HepG2 (cell line): Measurements from ENCODE around the gene COBLL1. TPM values are rescaled to one million over a fixed set of nuclear protein-coding genes. Genes with fewer than 3 reads are reported as not detected.
A peak's percentile ranks its signal among the peaks of the same experiment; 100 is the strongest.

ENCODE experiments used
- GATAD2A ChIP-seq: IDR thresholded peaks from 2 replicates; pipeline ENCODE4 v1.6.1; 2016
- JARID2 ChIP-seq: sonication (generic); formaldehyde crosslinking; IDR thresholded peaks from 2 replicates; pipeline ENCODE4 v1.8.1; 2023; ENCODE audit warnings: missing genetic modification reagents, inconsistent platforms; ENCODE audit not compliant: insufficient replicate concordance
- KDM1A ChIP-seq: IDR thresholded peaks from 2 replicates; pipeline ENCODE4 v1.6.1; 2016; ENCODE audit warnings: missing compliant biosample characterization
- MTA1 ChIP-seq: sonication (generic); formaldehyde crosslinking; IDR thresholded peaks from 2 replicates; pipeline ENCODE4 v1.4.0; 2020; ENCODE audit warnings: missing genetic modification reagents, mild to moderate bottlenecking, borderline replicate concordance
- NCOA5 ChIP-seq: sonication (generic); formaldehyde crosslinking; IDR thresholded peaks from 2 replicates; pipeline ENCODE4 v1.4.0; 2020; ENCODE audit warnings: missing genetic modification reagents
- POLR2A ChIP-seq, 2 experiments: IDR thresholded peaks; 2 replicates each; pipeline ENCODE4 v1.6.1; 2011; ENCODE audit warnings: low read depth in 2 of 2, low read length in 2 of 2, mild to moderate bottlenecking in 1 of 2, moderate library complexity in 1 of 2; ENCODE audit not compliant: insufficient read depth in 1 of 2
- SMARCC2 ChIP-seq: fragments of 450-650 bp; IDR thresholded peaks from 2 replicates; pipeline ENCODE4 v1.6.1; 2017; ENCODE audit warnings: antibody characterized with exemption, mild to moderate bottlenecking
- ZBTB20 ChIP-seq: sonication (generic); formaldehyde crosslinking; IDR thresholded peaks from 2 replicates; pipeline ENCODE4 v1.8.1; 2023; ENCODE audit warnings: missing genetic modification reagents, low read depth, mild to moderate bottlenecking, borderline replicate concordance
- ZBTB38 ChIP-seq: sonication (generic); formaldehyde crosslinking; IDR thresholded peaks from 2 replicates; pipeline ENCODE4 v1.5.1; 2020; ENCODE audit warnings: mild to moderate bottlenecking, missing genetic modification reagents
- ZBTB42 ChIP-seq: sonication (generic); formaldehyde crosslinking; IDR thresholded peaks from 2 replicates; pipeline ENCODE4 v1.5.0; 2020; ENCODE audit warnings: mild to moderate bottlenecking, missing genetic modification reagents
- ZIK1 ChIP-seq: sonication (generic); formaldehyde crosslinking; IDR thresholded peaks from 2 replicates; pipeline ENCODE4 v1.5.0; 2020; ENCODE audit warnings: mild to moderate bottlenecking, low read depth, missing genetic modification reagents, borderline replicate concordance
- ZNF34 ChIP-seq: sonication (generic); formaldehyde crosslinking; IDR thresholded peaks from 2 replicates; pipeline ENCODE4 v1.4.0; 2020; ENCODE audit warnings: mild to moderate bottlenecking, missing genetic modification reagents, borderline replicate concordance
- ZNF605 ChIP-seq: sonication (generic); formaldehyde crosslinking; IDR thresholded peaks from 2 replicates; pipeline ENCODE4 v1.8.0; 2022; ENCODE audit warnings: mild to moderate bottlenecking, missing genetic modification reagents
- ZNF607 ChIP-seq: sonication (generic); formaldehyde crosslinking; IDR thresholded peaks from 2 replicates; pipeline ENCODE4 v1.5.1; 2020; ENCODE audit warnings: missing genetic modification reagents, mild to moderate bottlenecking, borderline replicate concordance
- ZNF615 ChIP-seq: sonication (generic); formaldehyde crosslinking; IDR thresholded peaks from 2 replicates; pipeline ENCODE4 v1.5.0; 2020; ENCODE audit warnings: mild to moderate bottlenecking, missing genetic modification reagents, borderline replicate concordance
- ZNF619 ChIP-seq: sonication (generic); formaldehyde crosslinking; IDR thresholded peaks from 2 replicates; pipeline ENCODE4 v1.4.0; 2020; ENCODE audit warnings: mild to moderate bottlenecking, missing genetic modification reagents
- ZNF629 ChIP-seq: sonication (generic); formaldehyde crosslinking; conservative IDR thresholded peaks from 2 replicates; pipeline ENCODE4 v1.5.0; 2020; ENCODE audit warnings: missing genetic modification reagents
- ZNF674 ChIP-seq: sonication (generic); formaldehyde crosslinking; IDR thresholded peaks from 2 replicates; pipeline ENCODE4 v1.5.0; 2020; ENCODE audit warnings: low read depth, mild to moderate bottlenecking, missing genetic modification reagents
- ZNF841 ChIP-seq: sonication (generic); formaldehyde crosslinking; IDR thresholded peaks from 2 replicates; pipeline ENCODE4 v1.8.1; 2023; ENCODE audit warnings: missing genetic modification reagents, borderline replicate concordance
- ZSCAN21 ChIP-seq: sonication (generic); formaldehyde crosslinking; IDR thresholded peaks from 2 replicates; pipeline ENCODE4 v1.8.0; 2022; ENCODE audit warnings: mild to moderate bottlenecking, missing genetic modification reagents, moderate library complexity, borderline replicate concordance
- polyA plus RNA-seq, 8 experiments: library from polyadenylated mRNA; depleted of rRNA in 3 of 8; stranded (reverse) in 7 of 8; unstranded in 1 of 8; fragments of >200 nt; fragmentation: Illumina TruSeq in 4 of 8; extraction: Trizol in 4 of 8; gene quantifications; 2 replicates each; pipeline versions ENCODE4 v1.2.1 to v1.2.3, GENCODE V29; 2011 to 2016; ENCODE audit warnings: low read depth in 4 of 8, missing spikeins in 1 of 8, mixed read lengths in 1 of 8; ENCODE audit not compliant: insufficient read depth in 1 of 8
- total RNA-seq, 5 experiments: library from RNA; depleted of rRNA; stranded (reverse); fragments of >200 nt; fragmentation: Illumina TruSeq; extraction: Trizol; gene quantifications; 2 replicates each; pipeline ENCODE4 v1.2.3, GENCODE V29; 2016; ENCODE audit warnings: low read depth in 1 of 5
- TF ChIP-seq, protein P1 (sequence below): sonication (generic); formaldehyde crosslinking; IDR thresholded peaks from 2 replicates; pipeline ENCODE4 v1.5.0; 2020; ENCODE audit warnings: mild to moderate bottlenecking, missing genetic modification reagents, borderline replicate concordance
- TF ChIP-seq, protein P2 (sequence below): sonication (generic); formaldehyde crosslinking; IDR thresholded peaks from 2 replicates; pipeline ENCODE4 v1.9.0; 2021; ENCODE audit warnings: missing genetic modification reagents, mild to moderate bottlenecking, borderline replicate concordance

Gene COBLL1
- total and polyA plus RNA-seq, 2 of the 13 experiments (the other 11 are each of a cell fraction or from before 2014, with no cell fraction given) = 32.6 to 86.8 TPM

DNA sequence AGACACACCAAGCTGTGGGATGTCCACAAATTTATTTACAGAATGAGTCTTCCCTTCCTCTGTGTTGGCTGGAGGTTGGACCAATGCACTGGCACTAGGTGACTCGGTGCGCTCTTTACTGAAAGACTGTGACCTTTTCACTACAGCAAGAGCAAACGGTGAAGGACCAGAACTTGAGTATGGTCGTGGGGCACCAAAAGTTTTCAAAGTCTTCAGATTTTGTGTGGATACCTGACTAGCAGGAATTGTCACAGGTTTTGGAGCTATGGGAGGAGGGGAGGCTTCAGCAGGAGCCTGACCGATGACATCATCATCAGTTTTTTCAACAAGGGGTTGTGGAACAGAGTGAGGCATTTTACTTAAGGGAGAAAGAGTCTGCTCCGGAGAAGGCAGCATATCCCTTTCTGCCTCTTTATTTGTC lies 147.3 kb downstream of the COBLL1 start (continued):
- TF ChIP-seq, protein P1, sequence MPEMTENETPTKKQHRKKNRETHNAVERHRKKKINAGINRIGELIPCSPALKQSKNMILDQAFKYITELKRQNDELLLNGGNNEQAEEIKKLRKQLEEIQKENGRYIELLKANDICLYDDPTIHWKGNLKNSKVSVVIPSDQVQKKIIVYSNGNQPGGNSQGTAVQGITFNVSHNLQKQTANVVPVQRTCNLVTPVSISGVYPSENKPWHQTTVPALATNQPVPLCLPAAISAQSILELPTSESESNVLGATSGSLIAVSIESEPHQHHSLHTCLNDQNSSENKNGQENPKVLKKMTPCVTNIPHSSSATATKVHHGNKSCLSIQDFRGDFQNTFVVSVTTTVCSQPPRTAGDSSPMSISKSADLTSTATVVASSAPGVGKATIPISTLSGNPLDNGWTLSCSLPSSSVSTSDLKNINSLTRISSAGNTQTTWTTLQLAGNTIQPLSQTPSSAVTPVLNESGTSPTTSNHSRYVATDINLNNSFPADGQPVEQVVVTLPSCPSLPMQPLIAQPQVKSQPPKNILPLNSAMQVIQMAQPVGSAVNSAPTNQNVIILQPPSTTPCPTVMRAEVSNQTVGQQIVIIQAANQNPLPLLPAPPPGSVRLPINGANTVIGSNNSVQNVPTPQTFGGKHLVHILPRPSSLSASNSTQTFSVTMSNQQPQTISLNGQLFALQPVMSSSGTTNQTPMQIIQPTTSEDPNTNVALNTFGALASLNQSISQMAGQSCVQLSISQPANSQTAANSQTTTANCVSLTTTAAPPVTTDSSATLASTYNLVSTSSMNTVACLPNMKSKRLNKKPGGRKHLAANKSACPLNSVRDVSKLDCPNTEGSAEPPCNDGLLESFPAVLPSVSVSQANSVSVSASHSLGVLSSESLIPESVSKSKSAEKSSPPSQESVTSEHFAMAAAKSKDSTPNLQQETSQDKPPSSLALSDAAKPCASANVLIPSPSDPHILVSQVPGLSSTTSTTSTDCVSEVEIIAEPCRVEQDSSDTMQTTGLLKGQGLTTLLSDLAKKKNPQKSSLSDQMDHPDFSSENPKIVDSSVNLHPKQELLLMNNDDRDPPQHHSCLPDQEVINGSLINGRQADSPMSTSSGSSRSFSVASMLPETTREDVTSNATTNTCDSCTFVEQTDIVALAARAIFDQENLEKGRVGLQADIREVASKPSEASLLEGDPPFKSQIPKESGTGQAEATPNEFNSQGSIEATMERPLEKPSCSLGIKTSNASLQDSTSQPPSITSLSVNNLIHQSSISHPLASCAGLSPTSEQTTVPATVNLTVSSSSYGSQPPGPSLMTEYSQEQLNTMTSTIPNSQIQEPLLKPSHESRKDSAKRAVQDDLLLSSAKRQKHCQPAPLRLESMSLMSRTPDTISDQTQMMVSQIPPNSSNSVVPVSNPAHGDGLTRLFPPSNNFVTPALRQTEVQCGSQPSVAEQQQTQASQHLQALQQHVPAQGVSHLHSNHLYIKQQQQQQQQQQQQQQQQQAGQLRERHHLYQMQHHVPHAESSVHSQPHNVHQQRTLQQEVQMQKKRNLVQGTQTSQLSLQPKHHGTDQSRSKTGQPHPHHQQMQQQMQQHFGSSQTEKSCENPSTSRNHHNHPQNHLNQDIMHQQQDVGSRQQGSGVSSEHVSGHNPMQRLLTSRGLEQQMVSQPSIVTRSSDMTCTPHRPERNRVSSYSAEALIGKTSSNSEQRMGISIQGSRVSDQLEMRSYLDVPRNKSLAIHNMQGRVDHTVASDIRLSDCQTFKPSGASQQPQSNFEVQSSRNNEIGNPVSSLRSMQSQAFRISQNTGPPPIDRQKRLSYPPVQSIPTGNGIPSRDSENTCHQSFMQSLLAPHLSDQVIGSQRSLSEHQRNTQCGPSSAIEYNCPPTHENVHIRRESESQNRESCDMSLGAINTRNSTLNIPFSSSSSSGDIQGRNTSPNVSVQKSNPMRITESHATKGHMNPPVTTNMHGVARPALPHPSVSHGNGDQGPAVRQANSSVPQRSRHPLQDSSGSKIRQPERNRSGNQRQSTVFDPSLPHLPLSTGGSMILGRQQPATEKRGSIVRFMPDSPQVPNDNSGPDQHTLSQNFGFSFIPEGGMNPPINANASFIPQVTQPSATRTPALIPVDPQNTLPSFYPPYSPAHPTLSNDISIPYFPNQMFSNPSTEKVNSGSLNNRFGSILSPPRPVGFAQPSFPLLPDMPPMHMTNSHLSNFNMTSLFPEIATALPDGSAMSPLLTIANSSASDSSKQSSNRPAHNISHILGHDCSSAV (CRISPR knock-in tag) = no peak
- no peak for TF ChIP-seq KDM1A (CRISPR knock-in tag)
- TF ChIP-seq ZNF615 (CRISPR knock-in tag) = no peak
- 0 out of 4 replicates have a peak, but pooled peaks of 1 of the 2 experiments have one; percentile 25 for TF ChIP-seq POLR2A (IDR thresholded peaks at IDR 0.05; ENCODE audit: insufficient read depth in 1 of 2, low read depth in 2 of 2, low read length in 2 of 2)
- TF ChIP-seq GATAD2A (CRISPR knock-in tag) = 0 out of 2 replicates have a peak, but pooled peaks have one; percentile 62
- TF ChIP-seq SMARCC2 = no peak
- TF ChIP-seq ZNF674 (CRISPR knock-in tag) = no peak
- TF ChIP-seq, protein P2, sequence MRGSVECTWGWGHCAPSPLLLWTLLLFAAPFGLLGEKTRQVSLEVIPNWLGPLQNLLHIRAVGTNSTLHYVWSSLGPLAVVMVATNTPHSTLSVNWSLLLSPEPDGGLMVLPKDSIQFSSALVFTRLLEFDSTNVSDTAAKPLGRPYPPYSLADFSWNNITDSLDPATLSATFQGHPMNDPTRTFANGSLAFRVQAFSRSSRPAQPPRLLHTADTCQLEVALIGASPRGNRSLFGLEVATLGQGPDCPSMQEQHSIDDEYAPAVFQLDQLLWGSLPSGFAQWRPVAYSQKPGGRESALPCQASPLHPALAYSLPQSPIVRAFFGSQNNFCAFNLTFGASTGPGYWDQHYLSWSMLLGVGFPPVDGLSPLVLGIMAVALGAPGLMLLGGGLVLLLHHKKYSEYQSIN (CRISPR knock-in tag) = no peak
- no peak for TF ChIP-seq MTA1 (CRISPR knock-in tag)
- no peak for TF ChIP-seq ZNF841 (CRISPR knock-in tag)
- TF ChIP-seq JARID2 (CRISPR knock-in tag) = no peak
- no peak for TF ChIP-seq ZNF34 (CRISPR knock-in tag)
- no peak for TF ChIP-seq ZIK1 (CRISPR knock-in tag)
- TF ChIP-seq ZBTB42 (CRISPR knock-in tag) = no peak
- TF ChIP-seq ZNF619 (CRISPR knock-in tag) = no peak
- no peak for TF ChIP-seq ZSCAN21 (CRISPR knock-in tag)
- TF ChIP-seq ZNF605 = peak; percentile 78; the same call in 1 of the 2 replicates
- no peak for TF ChIP-seq NCOA5 (CRISPR knock-in tag)
- TF ChIP-seq ZNF607 (CRISPR knock-in tag) = no peak
- no peak for TF ChIP-seq ZBTB38 (CRISPR knock-in tag)
- TF ChIP-seq ZNF629 (CRISPR knock-in tag) = no peak
- TF ChIP-seq ZBTB20 = peak; percentile 88; the same call in 1 of the 2 replicates
